Esophagus mucosa (tissue), 1 donor: ENCODE data around the gene TIGAR. TPM values are rescaled to one million over a fixed set of nuclear protein-coding genes. Genes with fewer than 3 reads are reported as not detected.

ENCODE experiments used
- ATAC-seq: fragments of 200-7000 bp; cut with Tn5 transposase; one replicate; pipeline ENCODE4 v1.9.1; 2020
- total RNA-seq: library from RNA; stranded (reverse); gene quantifications from one replicate; pipeline ENCODE4 v1.2.4, GENCODE V29; 2023
- donor health status: DM: yes; HTN: yes; CAD: no.

Gene TIGAR
- total RNA-seq, 1 donor from 2014 or later: 6.1 TPM

- peak; percentile 98 for ATAC-seq
Measured at GRCh38 chr12:4307593-4308333, 13.2 kb upstream of the TIGAR start.

GRCh38 chr12:4308334-4308950, 12.6 kb upstream of the TIGAR start:
- peak; percentile 17 for ATAC-seq

GRCh38 chr12:4311776-4312175, 9.2 kb upstream of the TIGAR start:
- ATAC-seq: no peak

GRCh38 chr12:4312251-4312650, 8.8 kb upstream of the TIGAR start:
- no peak for ATAC-seq

GRCh38 chr12:4320497-4320852, 538 bp upstream of the TIGAR start:
- ATAC-seq: peak; percentile 40

- ATAC-seq: no peak
Measured at GRCh38 chr12:4322726-4323125, 1.7 kb downstream of the TIGAR start.

GRCh38 chr12:4323396-4323795, 2.4 kb downstream of the TIGAR start:
- no peak for ATAC-seq

GRCh38 chr12:4324366-4324765, 3.4 kb downstream of the TIGAR start:
- ATAC-seq: no peak

- ATAC-seq: no peak
Measured at GRCh38 chr12:4325966-4326365, 5.0 kb downstream of the TIGAR start.

GRCh38 chr12:4327293-4327692, 6.3 kb downstream of the TIGAR start:
- ATAC-seq: no peak

GRCh38 chr12:4330203-4330602, 9.2 kb downstream of the TIGAR start:
- ATAC-seq: no peak

GRCh38 chr12:4331221-4331620, 10.2 kb downstream of the TIGAR start:
- ATAC-seq: no peak

- no peak for ATAC-seq
Measured at GRCh38 chr12:4331842-4332241, 10.8 kb downstream of the TIGAR start.

- no peak for ATAC-seq
Measured at GRCh38 chr12:4346931-4347330, 25.9 kb downstream of the TIGAR start.

GRCh38 chr12:4353785-4354208, 32.8 kb downstream of the TIGAR start:
- peak; percentile 39 for ATAC-seq

GRCh38 chr12:4355156-4356040, 34.4 kb downstream of the TIGAR start:
- no peak for ATAC-seq

- ATAC-seq: peak; percentile 36
Measured at GRCh38 chr12:4356041-4356327, 35.0 kb downstream of the TIGAR start.

GRCh38 chr12:4366090-4366489, 45.1 kb downstream of the TIGAR start:
- ATAC-seq: no peak

GRCh38 chr12:4369548-4369947, 48.5 kb downstream of the TIGAR start:
- ATAC-seq: no peak

GRCh38 chr12:4370265-4370664, 49.3 kb downstream of the TIGAR start:
- no peak for ATAC-seq

GRCh38 chr12:4372653-4373052, 51.6 kb downstream of the TIGAR start:
- no peak for ATAC-seq

GRCh38 chr12:4375449-4375848, 54.4 kb downstream of the TIGAR start:
- ATAC-seq: no peak

GRCh38 chr12:4378772-4379171, 57.8 kb downstream of the TIGAR start:
- no peak for ATAC-seq

- peak; percentile 53 for ATAC-seq
Measured at GRCh38 chr12:4379405-4379804, 58.4 kb downstream of the TIGAR start, which contains the start of gene FGF23. Gene FGF23, minus strand, starts transcription at chr12:4379712. Its CDS starts 130 bp downstream, at chr12:4379582.
